ENCODE results near the gene SLC25A51.
"Not testable (repeated sequence)": the region's sequence is repeated elsewhere in the genome, so short reads cannot be mapped to it uniquely, and the experiment has no call there.

Gene SLC25A51

GRCh38 chr9:37899041-37899440, 4.9 kb downstream of the SLC25A51 start:
- DNase-seq: no peak

- no peak for DNase-seq
Measured at GRCh38 chr9:37897665-37898064, 6.3 kb downstream of the SLC25A51 start.

- no peak for DNase-seq
Measured at GRCh38 chr9:37892063-37892462, 11.9 kb downstream of the SLC25A51 start.

GRCh38 chr9:37891042-37891441, 12.9 kb downstream of the SLC25A51 start:
- DNase-seq: not testable (repeated sequence)

- DNase-seq: no peak
Measured at GRCh38 chr9:37889536-37889935, 14.4 kb downstream of the SLC25A51 start.

GRCh38 chr9:37887977-37888583, 15.8 kb downstream of the SLC25A51 start:
- DNase-seq: not testable (repeated sequence)

GRCh38 chr9:37880916-37881479, 22.9 kb downstream of the SLC25A51 start:
- no peak for DNase-seq

GRCh38 chr9:37876376-37876775, 27.6 kb downstream of the SLC25A51 start:
- no peak for DNase-seq

- DNase-seq: no peak
Measured at GRCh38 chr9:37873955-37874354, 30.0 kb downstream of the SLC25A51 start.

GRCh38 chr9:37870799-37871176, 33.1 kb downstream of the SLC25A51 start:
- DNase-seq: no peak

GRCh38 chr9:37870081-37870798, 33.7 kb downstream of the SLC25A51 start:
- no peak for DNase-seq

- DNase-seq: no peak
Measured at GRCh38 chr9:37862530-37862929, 41.4 kb downstream of the SLC25A51 start.

- DNase-seq: no peak
Measured at GRCh38 chr9:37859043-37859442, 44.9 kb downstream of the SLC25A51 start.

GRCh38 chr9:37856551-37856950, 47.4 kb downstream of the SLC25A51 start:
- DNase-seq: no peak

- DNase-seq: no peak
Measured at GRCh38 chr9:37852222-37852621, 51.7 kb downstream of the SLC25A51 start.

- DNase-seq: no peak
Measured at GRCh38 chr9:37840560-37841194, 63.2 kb downstream of the SLC25A51 start.

GRCh38 chr9:37839496-37840461, 64.1 kb downstream of the SLC25A51 start:
- DNase-seq: no peak
